GM13977 (cell line): Measurements from ENCODE around the gene WDR1.

Experiments used
- DNase-seq: peaks from one replicate; pipeline ENCODE4 v3.0.0; 2012; ENCODE audit warnings: low spot score
- in situ Hi-C: fragments of 300-500 bp; cut with MboI; formaldehyde crosslinking; loops from one replicate; pipeline ENCODE4 v1.12.0; 2022; ENCODE audit warnings: low sequenced_read_pairs, low pct_unique_long_range_greater_than_20kb, mixed read lengths, inconsistent platforms; ENCODE audit not compliant: unreplicated experiment
- TF ChIP-seq, protein P1 (sequence below): IDR thresholded peaks from 2 replicates; pipeline ENCODE4 v1.5.1; 2012; ENCODE audit warnings: mild to moderate bottlenecking, control low read depth; ENCODE audit not compliant: insufficient read depth; ENCODE audit errors: extremely low read depth, missing control alignments

WDR1 gene

GRCh38 chr4:10080589-10081217, 35.9 kb downstream of the WDR1 start:
- TF ChIP-seq, protein P1, sequence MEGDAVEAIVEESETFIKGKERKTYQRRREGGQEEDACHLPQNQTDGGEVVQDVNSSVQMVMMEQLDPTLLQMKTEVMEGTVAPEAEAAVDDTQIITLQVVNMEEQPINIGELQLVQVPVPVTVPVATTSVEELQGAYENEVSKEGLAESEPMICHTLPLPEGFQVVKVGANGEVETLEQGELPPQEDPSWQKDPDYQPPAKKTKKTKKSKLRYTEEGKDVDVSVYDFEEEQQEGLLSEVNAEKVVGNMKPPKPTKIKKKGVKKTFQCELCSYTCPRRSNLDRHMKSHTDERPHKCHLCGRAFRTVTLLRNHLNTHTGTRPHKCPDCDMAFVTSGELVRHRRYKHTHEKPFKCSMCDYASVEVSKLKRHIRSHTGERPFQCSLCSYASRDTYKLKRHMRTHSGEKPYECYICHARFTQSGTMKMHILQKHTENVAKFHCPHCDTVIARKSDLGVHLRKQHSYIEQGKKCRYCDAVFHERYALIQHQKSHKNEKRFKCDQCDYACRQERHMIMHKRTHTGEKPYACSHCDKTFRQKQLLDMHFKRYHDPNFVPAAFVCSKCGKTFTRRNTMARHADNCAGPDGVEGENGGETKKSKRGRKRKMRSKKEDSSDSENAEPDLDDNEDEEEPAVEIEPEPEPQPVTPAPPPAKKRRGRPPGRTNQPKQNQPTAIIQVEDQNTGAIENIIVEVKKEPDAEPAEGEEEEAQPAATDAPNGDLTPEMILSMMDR = no peak
- no peak for DNase-seq
- in situ Hi-C loops = no loop called here

DNA sequence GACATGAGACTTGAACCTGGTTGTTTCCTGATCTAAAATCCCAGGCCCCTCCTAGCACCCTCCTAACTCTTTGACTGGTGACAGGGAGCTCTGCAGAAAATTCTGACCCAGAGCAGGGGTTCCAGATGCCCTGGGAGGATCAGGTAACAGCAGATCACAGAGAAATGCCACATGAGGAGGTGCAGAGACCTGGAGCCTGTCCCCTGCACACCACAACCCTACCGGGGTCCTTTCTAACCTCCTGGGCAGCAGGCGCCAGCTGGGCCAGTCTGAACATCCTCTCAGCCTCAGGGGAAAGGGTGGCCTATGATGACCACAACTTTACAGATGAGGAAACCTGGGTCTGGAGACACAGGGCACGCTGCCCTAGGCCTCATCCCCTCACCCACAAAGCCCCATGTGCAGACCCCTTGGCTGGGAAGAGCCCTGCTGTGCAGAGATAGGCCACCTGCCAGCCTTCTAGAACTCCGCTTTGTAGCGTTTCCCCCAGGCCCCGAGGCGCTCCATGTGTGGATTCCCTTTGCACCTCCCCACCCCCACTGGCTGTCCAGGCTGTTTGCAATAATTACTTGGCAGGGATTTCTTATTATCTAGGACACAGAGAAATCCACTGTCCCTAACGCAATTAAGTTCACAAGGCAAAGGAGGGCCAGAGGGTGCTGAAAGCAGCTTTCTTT, 36.5 kb downstream of the WDR1 start:
- DNase-seq = no peak
- TF ChIP-seq, protein P1 = no peak
- in situ Hi-C loops = no loop called here

GRCh38 chr4:10079256-10079655, 37.3 kb downstream of the WDR1 start:
- TF ChIP-seq, protein P1 = no peak
- in situ Hi-C loops = no loop called here

GRCh38 chr4:10078481-10079233, 37.9 kb downstream of the WDR1 start:
- no peak for DNase-seq
- TF ChIP-seq, protein P1 = no peak
- in situ Hi-C loops = no loop called here

More at GRCh38 chr4:10079256-10079655, 37.3 kb downstream of the WDR1 start:
- DNase-seq = no peak

DNA sequence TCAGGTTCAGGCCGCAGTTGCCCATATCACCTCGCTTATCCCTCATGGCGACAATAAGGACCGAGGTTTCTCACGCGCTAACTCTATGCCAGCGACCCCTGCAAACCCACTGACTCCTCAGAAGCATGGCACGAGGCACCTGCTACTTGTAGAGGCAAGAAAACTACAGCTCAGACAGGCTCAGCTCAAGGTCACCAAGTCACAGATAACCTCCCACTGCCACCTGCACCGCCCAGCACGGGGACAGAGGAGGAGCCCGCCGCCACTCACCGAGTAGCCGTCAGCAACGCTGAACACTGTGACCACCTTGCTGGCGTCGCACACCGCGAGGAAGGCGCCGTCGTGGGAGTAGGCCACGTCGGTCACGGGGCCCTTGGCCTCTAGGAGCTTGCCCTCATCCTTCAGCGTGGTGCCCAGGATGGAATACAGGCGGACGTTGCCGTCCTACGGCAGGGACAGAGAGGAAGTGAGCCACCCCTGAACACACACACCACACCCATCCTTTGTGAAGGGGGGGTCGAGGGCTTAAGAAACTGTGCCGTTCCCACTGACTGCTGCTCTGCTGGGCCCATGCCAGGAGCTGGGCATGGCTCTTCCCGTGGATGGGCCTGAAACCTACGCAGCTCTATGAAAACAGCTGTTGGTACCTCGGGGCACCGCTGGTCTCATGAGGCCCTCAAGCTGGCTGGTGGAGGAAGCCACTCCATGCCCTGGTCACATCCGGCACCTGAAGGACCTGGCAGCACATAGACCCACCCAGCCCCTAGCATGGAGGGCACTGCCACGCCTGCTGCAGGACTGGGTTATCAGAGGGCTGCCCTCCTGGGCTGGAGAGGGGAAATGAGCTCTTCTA, 38.9 kb downstream of the WDR1 start:
- no peak for DNase-seq
- TF ChIP-seq, protein P1 = no peak
- in situ Hi-C loops = no loop called here

DNA sequence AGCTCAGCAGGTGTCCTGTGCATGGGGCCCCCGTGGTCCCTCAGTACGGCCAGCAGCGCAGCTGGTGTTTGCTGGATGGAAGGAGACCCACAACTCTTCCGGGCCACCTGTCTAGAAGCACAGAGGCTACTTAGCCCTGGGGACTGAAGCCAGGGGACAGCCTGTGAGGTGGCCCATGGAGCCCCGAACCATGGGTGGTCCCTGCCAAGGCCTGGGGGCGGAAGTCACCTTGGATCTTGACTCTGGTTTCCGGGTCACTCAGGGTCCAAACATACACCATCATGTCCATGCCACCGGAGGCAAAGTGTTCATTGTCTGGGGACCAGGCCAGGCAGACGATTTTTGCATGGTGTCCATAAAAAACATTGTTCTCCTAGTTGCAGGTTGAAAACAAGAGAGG, 39.5 kb downstream of the WDR1 start:
- TF ChIP-seq, protein P1 = no peak
- in situ Hi-C loops = no loop called here
- DNase-seq = no peak
